ENCODE data around the gene SLC18A2.

SLC18A2 gene

GRCh38 chr10:117249493-117250093 lies 8.7 kb downstream of the SLC18A2 start:
- no peak for TF ChIP-seq ZFX (IDR thresholded peaks at IDR 0.05; ENCODE audit: borderline replicate concordance)
- no peak for TF ChIP-seq CTCF (IDR thresholded peaks at IDR 0.05)
- no peak overlapping the region for H3K27ac ChIP-seq

GRCh38 chr10:117250411-117250810 lies 9.5 kb downstream of the SLC18A2 start:
- TF ChIP-seq CTCF (IDR thresholded peaks at IDR 0.05) (no peak), ZFX (IDR thresholded peaks at IDR 0.05; ENCODE audit: borderline replicate concordance) (no peak)
- no peak overlapping the region for H3K27ac ChIP-seq

- H3K27ac ChIP-seq = no peak overlapping the region
- TF ChIP-seq ZFX (IDR thresholded peaks at IDR 0.05; ENCODE audit: borderline replicate concordance) (no peak), CTCF (IDR thresholded peaks at IDR 0.05) (no peak)
Observed at GRCh38 chr10:117253908-117254307, 13.0 kb downstream of the SLC18A2 start.

GRCh38 chr10:117254338-117254737 lies 13.4 kb downstream of the SLC18A2 start:
- TF ChIP-seq CTCF (IDR thresholded peaks at IDR 0.05) (no peak), ZFX (IDR thresholded peaks at IDR 0.05; ENCODE audit: borderline replicate concordance) (no peak)
- no peak overlapping the region for H3K27ac ChIP-seq

GRCh38 chr10:117254774-117255735 lies 14.1 kb downstream of the SLC18A2 start:
- H3K27ac ChIP-seq = no peak overlapping the region
- TF ChIP-seq CTCF (IDR thresholded peaks at IDR 0.05) (no peak), ZFX (IDR thresholded peaks at IDR 0.05; ENCODE audit: borderline replicate concordance) (no peak)

GRCh38 chr10:117255835-117256460 lies 15.0 kb downstream of the SLC18A2 start:
- no peak for TF ChIP-seq ZFX (IDR thresholded peaks at IDR 0.05; ENCODE audit: borderline replicate concordance)
- TF ChIP-seq CTCF (IDR thresholded peaks at IDR 0.05) = no peak
- H3K27ac ChIP-seq = no peak overlapping the region

Measured in 22Rv1 (cell line).